Measurements from ENCODE around the gene KLF2.

DNA sequence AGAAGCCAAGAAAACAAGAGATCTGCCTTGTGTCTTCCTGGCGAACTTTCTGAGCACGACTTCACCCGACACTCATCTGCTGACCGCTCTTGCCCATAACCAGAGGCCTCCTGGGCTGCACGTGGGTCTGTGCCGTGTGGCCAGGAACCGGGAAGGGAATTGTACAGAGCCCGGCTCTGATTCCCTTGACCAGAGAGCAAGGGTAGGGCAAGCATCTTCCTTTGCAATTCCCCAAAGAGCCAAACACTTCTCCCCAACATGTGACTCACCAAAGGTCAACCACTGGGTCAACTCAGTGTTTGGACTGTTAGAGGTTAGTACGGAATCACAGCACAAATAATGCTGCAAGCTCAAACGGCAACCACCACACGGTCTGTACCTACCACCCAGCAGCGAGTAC, 48.9 kb downstream of the KLF2 start:
- peak; percentile 26 for TF ChIP-seq POLR2AphosphoS5 (IDR thresholded peaks at IDR 0.05)
- TF ChIP-seq, protein P1, sequence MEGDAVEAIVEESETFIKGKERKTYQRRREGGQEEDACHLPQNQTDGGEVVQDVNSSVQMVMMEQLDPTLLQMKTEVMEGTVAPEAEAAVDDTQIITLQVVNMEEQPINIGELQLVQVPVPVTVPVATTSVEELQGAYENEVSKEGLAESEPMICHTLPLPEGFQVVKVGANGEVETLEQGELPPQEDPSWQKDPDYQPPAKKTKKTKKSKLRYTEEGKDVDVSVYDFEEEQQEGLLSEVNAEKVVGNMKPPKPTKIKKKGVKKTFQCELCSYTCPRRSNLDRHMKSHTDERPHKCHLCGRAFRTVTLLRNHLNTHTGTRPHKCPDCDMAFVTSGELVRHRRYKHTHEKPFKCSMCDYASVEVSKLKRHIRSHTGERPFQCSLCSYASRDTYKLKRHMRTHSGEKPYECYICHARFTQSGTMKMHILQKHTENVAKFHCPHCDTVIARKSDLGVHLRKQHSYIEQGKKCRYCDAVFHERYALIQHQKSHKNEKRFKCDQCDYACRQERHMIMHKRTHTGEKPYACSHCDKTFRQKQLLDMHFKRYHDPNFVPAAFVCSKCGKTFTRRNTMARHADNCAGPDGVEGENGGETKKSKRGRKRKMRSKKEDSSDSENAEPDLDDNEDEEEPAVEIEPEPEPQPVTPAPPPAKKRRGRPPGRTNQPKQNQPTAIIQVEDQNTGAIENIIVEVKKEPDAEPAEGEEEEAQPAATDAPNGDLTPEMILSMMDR (IDR thresholded peaks at IDR 0.05) = no peak
